Measurements from ENCODE around the gene MPP1.

The MPP1 gene

DNA sequence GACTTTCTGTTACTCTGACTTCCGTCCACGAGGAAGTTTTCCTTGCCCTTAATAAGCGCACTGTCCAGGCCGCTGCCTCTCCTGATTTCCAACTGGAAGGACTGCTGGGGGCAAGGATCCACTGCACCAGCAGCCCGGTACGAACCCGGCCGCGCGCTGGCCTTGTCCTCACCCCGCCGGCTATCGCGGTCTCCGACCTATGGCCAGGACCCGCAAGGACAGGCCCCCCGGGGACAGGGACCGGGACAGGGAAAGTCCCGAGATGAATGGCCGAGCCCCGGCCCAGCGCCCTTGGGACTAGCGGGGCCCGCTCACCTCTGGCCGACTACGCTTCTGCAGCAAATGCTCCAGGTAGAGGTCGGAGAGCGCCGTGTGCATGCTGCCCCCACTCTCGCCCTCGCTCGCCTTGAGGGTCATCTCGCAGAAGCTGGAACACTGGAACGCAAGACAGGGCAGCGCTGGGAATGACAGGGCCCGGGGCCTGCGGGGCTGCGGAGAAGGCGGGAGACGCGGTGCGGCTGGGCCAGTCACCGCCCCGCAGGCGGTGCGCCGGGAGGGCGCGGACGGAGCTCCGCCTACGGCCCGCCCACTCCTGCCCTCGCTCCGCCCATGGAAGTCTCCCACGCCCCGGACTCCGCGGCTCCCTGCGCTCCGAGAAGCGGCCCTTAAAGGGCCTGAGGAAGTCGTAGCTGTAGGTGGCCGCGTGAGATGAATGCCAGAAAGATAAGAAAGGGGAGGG lies at the start of gene MPP1:
MPP1 (minus strand) TSS at position 529 of the 739 bp plus-strand sequence; CDS start at position 417, 112 bp downstream.
- TF ChIP-seq TARDBP (IDR thresholded peaks at IDR 0.05) (no peak), SP1 (IDR thresholded peaks at IDR 0.05) (no peak), CTBP1 (IDR thresholded peaks at IDR 0.05; ENCODE audit: borderline replicate concordance) (no peak), ELF4 (IDR thresholded peaks at IDR 0.05) (no peak), HDGF (IDR thresholded peaks at IDR 0.05; ENCODE audit: borderline replicate concordance) (no peak), FOXA1 (IDR thresholded peaks at IDR 0.05) (no peak), FOXM1 (IDR thresholded peaks at IDR 0.05; ENCODE audit: borderline replicate concordance) (no peak), L3MBTL2 (conservative IDR thresholded peaks at IDR 0.05) (peak; percentile 72), LEF1 (IDR thresholded peaks at IDR 0.05; ENCODE audit: borderline replicate concordance) (no peak), ARNT (IDR thresholded peaks at IDR 0.05) (no peak), ZNF384 (IDR thresholded peaks at IDR 0.05) (no peak), FOXK2 (IDR thresholded peaks at IDR 0.05) (no peak), NFRKB (IDR thresholded peaks at IDR 0.05) (no peak), SUZ12 (IDR thresholded peaks at IDR 0.05) (no peak), BHLHE40 (IDR thresholded peaks at IDR 0.05; ENCODE audit: borderline replicate concordance) (no peak)
- TF ChIP-seq, protein P1, sequence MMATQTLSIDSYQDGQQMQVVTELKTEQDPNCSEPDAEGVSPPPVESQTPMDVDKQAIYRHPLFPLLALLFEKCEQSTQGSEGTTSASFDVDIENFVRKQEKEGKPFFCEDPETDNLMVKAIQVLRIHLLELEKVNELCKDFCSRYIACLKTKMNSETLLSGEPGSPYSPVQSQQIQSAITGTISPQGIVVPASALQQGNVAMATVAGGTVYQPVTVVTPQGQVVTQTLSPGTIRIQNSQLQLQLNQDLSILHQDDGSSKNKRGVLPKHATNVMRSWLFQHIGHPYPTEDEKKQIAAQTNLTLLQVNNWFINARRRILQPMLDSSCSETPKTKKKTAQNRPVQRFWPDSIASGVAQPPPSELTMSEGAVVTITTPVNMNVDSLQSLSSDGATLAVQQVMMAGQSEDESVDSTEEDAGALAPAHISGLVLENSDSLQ (IDR thresholded peaks at IDR 0.05), result peak; percentile 95
- POLR2A ChIA-PET, result interaction anchor here (0.6 to 1.3 kb wide), 3 partner anchors 8 to 43 kb away, joined by 3 to 7 read pairs (median 3); partner anchors contain the start of gene DKC1
- CTCF ChIA-PET, result no interaction called here
- DNase-seq (ENCODE audit: extremely low spot score), result peak; percentile 94

DNA sequence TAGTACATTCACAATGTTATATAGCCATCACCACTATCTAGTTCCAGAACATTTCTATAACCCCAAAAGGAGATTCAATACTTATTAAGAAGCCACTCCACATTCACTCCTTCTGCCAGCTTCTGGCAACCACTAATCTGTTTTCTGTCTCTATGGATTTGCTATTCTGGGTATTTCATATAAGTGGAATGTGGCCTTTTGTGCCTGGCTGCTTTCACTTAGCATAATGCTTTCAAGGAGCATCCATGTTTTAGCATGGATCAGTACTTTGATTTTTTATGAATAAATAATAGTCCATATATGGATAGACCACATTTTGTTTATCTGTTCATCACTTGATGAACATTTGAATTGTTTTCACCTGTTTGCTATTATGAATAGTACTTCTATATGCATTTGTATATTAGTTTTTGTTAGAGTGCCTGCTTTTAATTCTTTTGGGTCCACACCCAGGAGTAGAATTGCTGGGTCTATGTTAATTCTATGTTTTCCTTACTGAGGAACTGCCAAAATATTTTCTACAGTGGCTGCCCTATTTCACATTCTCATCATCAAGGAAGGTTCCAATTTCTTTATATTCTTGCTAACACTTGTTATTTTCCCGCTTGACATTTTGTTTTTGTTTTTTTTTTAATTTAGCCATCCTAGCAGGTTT lies 45.8 kb upstream of the MPP1 start:
- ChIA-PET CTCF (no interaction called here), POLR2A (no interaction called here)

DNA sequence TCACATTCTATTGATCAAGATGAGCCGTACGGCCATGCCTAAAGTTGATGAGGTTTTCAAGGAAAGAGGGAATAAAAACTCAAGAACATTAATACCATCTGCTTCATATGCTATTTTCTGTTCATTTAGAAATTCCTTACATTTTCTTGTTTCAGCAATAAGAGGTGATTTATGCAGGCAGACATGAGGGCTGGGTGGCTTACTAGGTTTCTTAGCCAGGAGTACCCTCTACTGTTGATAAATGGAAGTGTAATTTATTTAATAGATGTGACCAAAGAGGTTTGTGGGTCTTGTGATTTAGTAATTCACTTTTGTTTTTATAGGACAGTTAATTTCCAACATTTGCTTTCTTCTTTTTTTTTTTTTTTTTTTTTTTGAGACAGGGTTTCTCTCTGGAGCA lies 35.6 kb upstream of the MPP1 start:
- DNase-seq (ENCODE audit: extremely low spot score), result peak; percentile 49
- CTCF ChIA-PET, result interaction anchor here (1.0 kb wide), 1 partner anchor 92 kb away, joined by 3 read pairs; no protein-coding TSS in a partner anchor

More for the DNA sequence above, 45.8 kb upstream of the MPP1 start:
- TF ChIP-seq ELF4 (IDR thresholded peaks at IDR 0.05) (no peak), FOXA1 (IDR thresholded peaks at IDR 0.05) (no peak), SP1 (IDR thresholded peaks at IDR 0.05) (no peak), L3MBTL2 (conservative IDR thresholded peaks at IDR 0.05) (no peak), HDGF (IDR thresholded peaks at IDR 0.05; ENCODE audit: borderline replicate concordance) (no peak), SUZ12 (IDR thresholded peaks at IDR 0.05) (no peak), CTBP1 (IDR thresholded peaks at IDR 0.05; ENCODE audit: borderline replicate concordance) (no peak), FOXM1 (IDR thresholded peaks at IDR 0.05; ENCODE audit: borderline replicate concordance) (no peak), BHLHE40 (IDR thresholded peaks at IDR 0.05; ENCODE audit: borderline replicate concordance) (no peak)
- TF ChIP-seq, protein P1 (IDR thresholded peaks at IDR 0.05), result no peak
- DNase-seq (ENCODE audit: extremely low spot score), result no peak

DNA sequence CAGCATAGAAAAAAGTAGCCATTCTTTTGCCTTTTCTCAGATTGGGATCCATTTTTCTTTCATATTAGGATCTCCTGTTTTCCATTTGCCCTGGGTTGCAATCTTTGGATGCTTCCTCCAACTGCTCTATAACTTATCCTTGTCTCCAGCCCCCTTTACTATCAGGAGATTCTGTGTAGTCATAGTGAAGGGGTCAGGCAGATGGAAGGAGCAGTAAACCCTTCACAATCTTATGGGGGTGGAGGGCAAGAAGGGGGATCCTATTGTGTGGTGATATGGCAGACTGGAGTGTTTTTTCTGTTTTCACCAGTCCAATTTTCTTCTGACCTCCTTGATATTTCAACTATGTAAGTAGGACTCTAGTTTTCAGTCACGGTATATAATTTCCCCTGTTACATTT lies 30.9 kb upstream of the MPP1 start:
- ChIA-PET CTCF (no interaction called here), POLR2A (no interaction called here)
- TF ChIP-seq LEF1 (IDR thresholded peaks at IDR 0.05; ENCODE audit: borderline replicate concordance) (no peak), L3MBTL2 (conservative IDR thresholded peaks at IDR 0.05) (no peak), ARNT (IDR thresholded peaks at IDR 0.05) (no peak), TARDBP (IDR thresholded peaks at IDR 0.05) (no peak), SUZ12 (IDR thresholded peaks at IDR 0.05) (no peak), FOXK2 (IDR thresholded peaks at IDR 0.05) (no peak), BHLHE40 (IDR thresholded peaks at IDR 0.05; ENCODE audit: borderline replicate concordance) (no peak), FOXA1 (IDR thresholded peaks at IDR 0.05) (no peak), SP1 (IDR thresholded peaks at IDR 0.05) (no peak), ZNF384 (IDR thresholded peaks at IDR 0.05) (no peak), FOXM1 (IDR thresholded peaks at IDR 0.05; ENCODE audit: borderline replicate concordance) (no peak)
- DNase-seq (ENCODE audit: extremely low spot score), result no peak

More for the DNA sequence above, 35.6 kb upstream of the MPP1 start:
- no peak for TF ChIP-seq CTBP1 (IDR thresholded peaks at IDR 0.05; ENCODE audit: borderline replicate concordance)
- TF ChIP-seq, protein P1 (IDR thresholded peaks at IDR 0.05), result peak; percentile 86
- POLR2A ChIA-PET, result no interaction called here

DNA sequence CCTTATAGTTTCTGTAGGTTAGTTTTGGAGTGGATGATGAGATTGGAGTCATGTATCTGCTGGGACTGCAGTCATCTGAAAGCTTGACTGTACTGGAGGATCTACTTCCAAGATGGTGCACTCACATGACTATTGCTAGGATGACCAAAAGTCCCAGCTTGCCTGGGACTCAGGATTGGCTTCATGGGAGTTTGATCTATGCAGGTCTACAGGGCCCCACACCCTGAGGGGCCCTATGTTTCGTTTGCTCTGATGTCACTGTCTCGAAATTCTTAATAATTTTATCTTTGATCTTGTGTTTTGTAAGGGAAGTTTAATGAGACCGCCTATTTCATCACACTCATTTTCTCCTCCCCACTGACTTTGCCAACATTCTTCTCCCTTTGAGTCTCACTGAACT lies 29.3 kb upstream of the MPP1 start, which contains the start of gene SMIM9:
SMIM9 (minus strand) TSS at position 101 of the 400 bp plus-strand sequence. CDS start 3,806 bp downstream, outside the sequence.
- DNase-seq (ENCODE audit: extremely low spot score), result no peak
- TF ChIP-seq LEF1 (IDR thresholded peaks at IDR 0.05; ENCODE audit: borderline replicate concordance) (no peak), SP1 (IDR thresholded peaks at IDR 0.05) (no peak)
- POLR2A ChIA-PET, result no interaction called here
- CTCF ChIA-PET, result interaction anchor here (1.8 kb wide), 1 partner anchor 86 kb away, joined by 4 read pairs; no protein-coding TSS in a partner anchor

DNA sequence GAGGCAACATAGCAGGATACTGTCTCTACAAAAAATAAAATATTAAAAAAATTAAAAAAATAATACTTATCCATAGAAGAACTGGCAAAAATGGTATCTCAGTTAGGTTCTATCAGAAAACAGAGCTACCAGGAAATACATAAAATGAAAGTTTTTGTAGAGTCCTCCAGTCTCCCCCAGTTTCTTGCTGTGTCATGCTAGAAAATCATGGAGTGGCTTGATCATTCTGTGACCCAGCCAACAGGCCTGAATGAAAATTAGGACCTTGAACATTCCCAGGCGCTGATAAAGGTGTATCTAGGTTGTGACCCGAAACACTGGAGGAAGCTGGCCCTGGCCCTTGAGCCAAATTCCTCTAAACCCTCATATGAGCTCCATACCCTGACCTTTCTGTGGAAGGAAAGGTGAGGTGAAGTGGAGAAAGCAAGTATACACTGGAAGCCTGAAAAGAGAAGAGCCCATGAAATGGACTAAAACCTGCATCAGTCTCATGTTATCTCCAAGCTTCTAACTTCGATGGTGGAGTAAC lies 28.5 kb upstream of the MPP1 start:
- DNase-seq (ENCODE audit: extremely low spot score), result no peak
- POLR2A ChIA-PET, result no interaction called here

More for the DNA sequence above, 28.5 kb upstream of the MPP1 start:
- TF ChIP-seq FOXA1 (IDR thresholded peaks at IDR 0.05) (no peak), NFRKB (IDR thresholded peaks at IDR 0.05) (no peak), SP1 (IDR thresholded peaks at IDR 0.05) (no peak), SUZ12 (IDR thresholded peaks at IDR 0.05) (no peak), ELF4 (IDR thresholded peaks at IDR 0.05) (no peak), L3MBTL2 (conservative IDR thresholded peaks at IDR 0.05) (no peak), CTBP1 (IDR thresholded peaks at IDR 0.05; ENCODE audit: borderline replicate concordance) (no peak), BHLHE40 (IDR thresholded peaks at IDR 0.05; ENCODE audit: borderline replicate concordance) (no peak), FOXK2 (IDR thresholded peaks at IDR 0.05) (no peak), LEF1 (IDR thresholded peaks at IDR 0.05; ENCODE audit: borderline replicate concordance) (no peak), FOXM1 (IDR thresholded peaks at IDR 0.05; ENCODE audit: borderline replicate concordance) (no peak), ARNT (IDR thresholded peaks at IDR 0.05) (no peak), ZNF384 (IDR thresholded peaks at IDR 0.05) (no peak)
- TF ChIP-seq, protein P1 (IDR thresholded peaks at IDR 0.05), result no peak
- CTCF ChIA-PET, result interaction anchor here (0.6 to 1.8 kb wide), 2 partner anchors 85 to 233 kb away, joined by 4 to 6 read pairs; no protein-coding TSS in a partner anchor

All from HEK293T (cell line).